ENCODE data around the gene PERP.

The PERP gene

DNA sequence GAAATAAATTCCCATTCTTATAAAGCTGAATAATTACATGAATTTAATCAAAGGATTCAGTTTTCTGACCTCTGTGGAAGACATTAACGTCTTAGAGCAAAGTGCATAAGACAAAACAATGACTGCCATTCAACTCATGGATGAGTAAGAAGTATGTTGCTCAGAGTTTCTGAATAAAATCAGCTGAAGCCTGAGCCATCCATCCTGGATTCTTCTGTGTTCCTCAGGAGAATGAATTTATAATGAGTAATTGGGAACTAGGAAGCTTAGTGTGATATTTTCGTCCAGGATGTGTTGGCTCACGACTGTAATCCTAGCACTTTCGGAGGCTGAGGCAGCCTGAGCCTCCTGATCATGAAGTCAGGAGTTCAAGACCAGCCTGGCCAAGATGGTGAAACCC lies 62.8 kb downstream of the PERP start:
- DNase-seq: no peak

Measured in T-helper 1 cell (primary cell).